SU-DHL-6 (cell line): ENCODE data around the gene ST14.

Experiments used
- CTCF ChIP-seq: fragments of 200-600 bp; sonication (generic); IDR thresholded peaks from one replicate; pipeline ENCODE4 v1.5.1; 2017; ENCODE audit warnings: antibody characterized with exemption, mild to moderate bottlenecking, low read length, moderate library complexity; ENCODE audit not compliant: insufficient read depth, poor library complexity, severe bottlenecking
- EZH2phosphoT487 ChIP-seq: fragments of 200-600 bp; sonication (generic), shearing (Covaris generic); conservative IDR thresholded peaks from 2 replicates; pipeline ENCODE4 v1.6.1; 2018; ENCODE audit warnings: mild to moderate bottlenecking, antibody characterized with exemption, low read length, moderate library complexity, mixed read lengths

- TF ChIP-seq CTCF, result no peak
- no peak for TF ChIP-seq EZH2phosphoT487
Measured at GRCh38 chr11:130212431-130212961, 52.9 kb downstream of the ST14 start.
